GM13977 (cell line): ENCODE data around the gene FBXL7.
"Not testable (repeated sequence)": the region's sequence is repeated elsewhere in the genome, so short reads cannot be mapped to it uniquely, and the experiment has no call there.

Source experiments
- DNase-seq: peaks from one replicate; pipeline ENCODE4 v3.0.0; 2012; ENCODE audit warnings: low spot score
- in situ Hi-C: fragments of 300-500 bp; cut with MboI; formaldehyde crosslinking; loops from one replicate; pipeline ENCODE4 v1.12.0; 2022; ENCODE audit warnings: low sequenced_read_pairs, low pct_unique_long_range_greater_than_20kb, mixed read lengths, inconsistent platforms; ENCODE audit not compliant: unreplicated experiment
- TF ChIP-seq, protein P1 (sequence below): IDR thresholded peaks from 2 replicates; pipeline ENCODE4 v1.5.1; 2012; ENCODE audit warnings: mild to moderate bottlenecking, control low read depth; ENCODE audit not compliant: insufficient read depth; ENCODE audit errors: extremely low read depth, missing control alignments

FBXL7 gene

DNA sequence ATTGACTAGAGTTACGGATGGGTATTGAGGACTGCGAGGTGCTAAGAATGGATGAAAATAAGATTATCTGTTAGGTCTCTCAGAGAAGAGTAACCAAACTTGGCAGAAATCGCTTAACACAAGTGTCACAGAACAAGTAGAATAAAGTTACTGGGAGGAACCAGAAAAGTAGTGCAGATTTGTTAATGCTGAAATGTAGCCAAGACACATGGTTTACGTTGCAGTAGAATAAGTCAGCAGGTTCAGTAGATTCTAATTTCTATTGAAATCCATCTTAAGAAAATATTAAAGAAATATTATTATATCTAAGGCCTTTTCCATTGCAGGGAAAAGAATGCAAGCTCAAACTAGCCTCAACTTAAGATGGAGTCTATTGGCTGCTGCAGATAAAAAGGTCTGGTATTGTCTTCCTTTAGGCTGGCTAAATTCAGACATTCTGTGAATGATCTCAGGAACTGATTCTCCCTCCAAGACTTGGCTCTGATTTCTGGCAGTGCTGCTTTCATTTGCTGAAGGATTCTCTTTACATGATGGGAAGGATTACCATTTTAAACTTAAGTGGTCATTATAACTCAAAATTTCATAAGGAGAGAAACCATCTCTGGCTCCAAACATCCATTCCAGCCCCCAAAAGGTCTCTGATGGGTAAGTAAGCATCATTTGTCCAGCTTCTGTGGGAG is 364.7 kb downstream of the FBXL7 start:
- TF ChIP-seq, protein P1, sequence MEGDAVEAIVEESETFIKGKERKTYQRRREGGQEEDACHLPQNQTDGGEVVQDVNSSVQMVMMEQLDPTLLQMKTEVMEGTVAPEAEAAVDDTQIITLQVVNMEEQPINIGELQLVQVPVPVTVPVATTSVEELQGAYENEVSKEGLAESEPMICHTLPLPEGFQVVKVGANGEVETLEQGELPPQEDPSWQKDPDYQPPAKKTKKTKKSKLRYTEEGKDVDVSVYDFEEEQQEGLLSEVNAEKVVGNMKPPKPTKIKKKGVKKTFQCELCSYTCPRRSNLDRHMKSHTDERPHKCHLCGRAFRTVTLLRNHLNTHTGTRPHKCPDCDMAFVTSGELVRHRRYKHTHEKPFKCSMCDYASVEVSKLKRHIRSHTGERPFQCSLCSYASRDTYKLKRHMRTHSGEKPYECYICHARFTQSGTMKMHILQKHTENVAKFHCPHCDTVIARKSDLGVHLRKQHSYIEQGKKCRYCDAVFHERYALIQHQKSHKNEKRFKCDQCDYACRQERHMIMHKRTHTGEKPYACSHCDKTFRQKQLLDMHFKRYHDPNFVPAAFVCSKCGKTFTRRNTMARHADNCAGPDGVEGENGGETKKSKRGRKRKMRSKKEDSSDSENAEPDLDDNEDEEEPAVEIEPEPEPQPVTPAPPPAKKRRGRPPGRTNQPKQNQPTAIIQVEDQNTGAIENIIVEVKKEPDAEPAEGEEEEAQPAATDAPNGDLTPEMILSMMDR = no peak
- in situ Hi-C loops = no loop called here
- no peak for DNase-seq

DNA sequence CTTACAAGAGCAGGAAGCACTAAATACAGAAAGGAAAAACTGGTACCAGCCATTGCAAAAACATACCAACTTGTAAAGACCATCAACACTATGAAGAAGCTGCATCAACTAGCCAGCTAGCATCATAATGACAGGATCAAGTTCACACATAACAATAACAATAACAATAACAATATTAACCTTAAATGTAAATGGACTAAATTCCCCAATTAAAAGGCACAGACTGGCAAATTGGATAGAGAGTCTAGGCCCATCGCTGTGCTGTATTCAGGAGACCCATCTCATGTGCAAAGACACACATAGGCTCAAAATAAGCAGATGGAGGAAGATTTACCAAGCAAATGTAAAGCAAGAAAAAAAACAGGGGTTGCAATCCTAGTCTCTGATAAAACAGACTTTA is 372.3 kb downstream of the FBXL7 start:
- in situ Hi-C loops, DNase-seq: not testable (repeated sequence)

DNA sequence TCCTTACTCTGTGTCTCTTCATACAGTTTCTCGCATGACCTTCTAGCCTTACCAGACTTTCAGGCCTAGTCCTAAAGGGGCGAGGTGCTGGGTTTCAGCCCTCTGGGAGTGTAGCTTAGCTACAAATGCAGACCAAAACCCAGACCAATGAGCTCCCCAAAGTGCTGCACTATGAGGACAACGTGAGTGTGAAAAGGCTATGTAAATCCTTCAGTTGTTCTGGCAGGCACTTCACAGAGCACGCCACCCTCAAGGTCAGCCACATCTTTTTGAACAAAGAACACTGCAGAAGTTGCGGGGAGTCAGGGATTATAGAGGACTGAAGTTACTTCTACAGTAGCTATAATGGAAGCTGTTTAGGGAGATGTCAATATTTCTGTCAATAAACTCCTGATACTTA is 377.9 kb downstream of the FBXL7 start:
- in situ Hi-C loops = no loop called here
- DNase-seq = no peak
- TF ChIP-seq, protein P1 = no peak

DNA sequence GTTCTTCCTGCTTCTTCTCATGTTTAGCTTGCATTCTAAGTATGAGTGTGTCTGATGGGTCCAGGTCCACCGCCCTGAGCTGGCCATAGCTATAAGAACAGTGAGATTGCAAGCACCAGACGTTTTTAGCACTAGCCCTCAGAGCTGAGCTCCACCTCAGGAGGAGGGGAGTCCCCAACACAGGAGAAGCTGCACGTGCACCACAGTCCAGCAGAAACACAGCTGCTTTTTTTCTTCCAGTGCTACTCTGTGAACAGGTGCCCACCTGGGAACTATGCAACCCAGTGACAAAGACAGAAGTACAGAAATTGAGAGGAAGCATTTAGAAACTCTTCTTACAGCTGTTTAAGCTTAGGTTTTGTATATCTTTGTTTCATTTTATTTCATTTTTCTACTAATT is 380.2 kb downstream of the FBXL7 start:
- no peak for DNase-seq
- TF ChIP-seq, protein P1 = no peak
- in situ Hi-C loops = no loop called here

DNA sequence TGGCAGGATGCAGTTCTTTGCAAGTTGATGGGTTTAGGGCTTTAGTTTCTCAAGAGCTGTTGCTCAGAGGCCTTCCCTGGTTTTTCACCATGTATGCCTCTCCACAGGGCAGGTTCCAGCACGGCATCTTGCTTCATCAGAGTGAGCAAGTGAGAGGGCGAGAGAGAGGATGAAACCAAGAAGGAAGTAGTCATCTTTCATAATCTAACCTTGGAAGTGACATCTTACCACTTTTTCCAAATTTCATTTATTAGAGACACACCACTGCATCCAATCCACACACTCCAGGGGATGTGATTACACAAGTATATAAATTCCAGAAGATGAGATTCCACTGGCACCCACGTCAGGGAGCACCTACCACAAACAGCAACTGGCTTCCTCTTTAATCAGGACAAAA is 385.2 kb downstream of the FBXL7 start:
- TF ChIP-seq, protein P1 = no peak
- no peak for DNase-seq
- in situ Hi-C loops = no loop called here

DNA sequence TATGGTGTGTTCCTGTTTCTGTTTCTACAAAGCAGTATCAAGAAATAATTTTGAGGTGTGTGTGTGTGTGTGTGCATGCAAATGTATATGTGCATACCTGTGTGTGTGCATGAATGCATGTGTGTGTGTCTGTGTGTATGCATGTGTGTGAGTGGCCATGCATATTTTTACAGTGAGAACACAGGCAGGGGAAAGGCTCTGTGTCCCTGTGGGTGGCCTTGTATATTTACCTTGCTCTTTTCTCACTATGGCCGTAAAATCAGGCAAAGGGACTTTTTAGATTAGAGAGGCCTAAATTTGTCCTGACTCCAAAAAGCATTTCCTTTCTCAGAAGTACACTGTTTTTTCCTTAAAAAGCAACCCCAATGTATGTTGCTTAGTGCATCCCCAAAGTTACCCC is 386.2 kb downstream of the FBXL7 start:
- in situ Hi-C loops = no loop called here
- no peak for DNase-seq
- TF ChIP-seq, protein P1 = no peak

DNA sequence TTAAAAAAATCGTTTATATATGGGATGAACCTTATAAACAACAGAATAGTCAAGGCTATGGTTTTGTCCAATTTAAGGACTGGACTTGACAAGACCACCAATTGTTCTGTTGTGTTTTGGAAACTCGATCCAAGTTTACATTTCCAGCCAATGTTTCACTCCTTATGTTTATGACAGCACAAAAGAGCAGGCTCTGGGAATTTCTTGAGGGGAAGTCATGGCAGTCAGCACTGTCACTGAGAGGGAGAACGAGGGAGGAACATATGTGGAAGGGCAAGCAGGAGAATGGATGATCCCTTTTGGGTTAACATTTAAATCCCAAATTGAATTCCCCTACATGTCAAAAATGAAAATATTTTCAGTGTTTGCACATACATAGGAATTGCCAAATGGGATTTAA is 387.1 kb downstream of the FBXL7 start:
- in situ Hi-C loops = no loop called here
- DNase-seq = no peak
- TF ChIP-seq, protein P1 = no peak
